Caki2 (cell line): Measurements from ENCODE around the gene WFDC2. TPM values are rescaled to one million over a fixed set of nuclear protein-coding genes. Genes with fewer than 3 reads are reported as not detected.

Source experiments
- DNase-seq: peaks from one replicate; pipeline ENCODE4 v3.0.0-alpha.2; 2015; ENCODE audit warnings: low read depth
- in situ Hi-C: cut with HindIII; loops from 2 replicates; pipeline ENCODE4 v1.10.0; 2016; ENCODE audit warnings: low sequenced_read_pairs, low pct_unique_long_range_greater_than_20kb, mixed read lengths
- total RNA-seq: library from RNA; depleted of rRNA; stranded (reverse); fragments of >200 nt; shearing (Covaris generic); gene quantifications from 2 replicates; pipeline ENCODE4 v1.2.3, GENCODE V29; 2014; ENCODE audit warnings: low replicate concordance; rRNA removed

WFDC2 gene
- total RNA-seq, 1 experiment from 2014 or later: not detected

GRCh38 chr20:45518282-45518681 lies 48.7 kb downstream of the WFDC2 start:
- DNase-seq: peak; percentile 44
- in situ Hi-C loops: no loop called here

GRCh38 chr20:45523821-45524220 lies 54.3 kb downstream of the WFDC2 start:
- no peak for DNase-seq
- in situ Hi-C loops: no loop called here

GRCh38 chr20:45527294-45527693 lies 57.7 kb downstream of the WFDC2 start:
- DNase-seq: no peak
- in situ Hi-C loops: no loop called here

Other genes starting within 250 kb of the WFDC2 start
- gene SEMG2, start 248.4 kb upstream of the WFDC2 start, total RNA-seq: not detected in 2 replicates
- gene SLPI, start 215.2 kb upstream of the WFDC2 start, total RNA-seq: 1.5 TPM in 1 of 2 replicates, not detected in the other
- not detected in 2 replicates for gene RBPJL, start 162.9 kb upstream of the WFDC2 start, total RNA-seq
- 0.10 and 2.1 TPM in 2 replicates for gene MATN4, start 161.5 kb upstream of the WFDC2 start, total RNA-seq
- gene SDC4, start 121.3 kb upstream of the WFDC2 start, total RNA-seq: 92.8 and 111 TPM in 2 replicates
- 59.1 and 84.9 TPM in 2 replicates for gene SYS1, start 106.6 kb upstream of the WFDC2 start, total RNA-seq
- not detected in 2 replicates for gene TP53TG5, start 91.4 kb upstream of the WFDC2 start, total RNA-seq
- gene DBNDD2, start 61.5 kb upstream of the WFDC2 start, total RNA-seq: 2.5 and 21.5 TPM in 2 replicates
- 66.4 and 89.4 TPM in 2 replicates for gene PIGT, start 53.6 kb upstream of the WFDC2 start, total RNA-seq
- gene SPINT3, start 45.9 kb downstream of the WFDC2 start, total RNA-seq: not detected in 2 replicates
- not detected in 2 replicates for gene WFDC6, start 69.7 kb downstream of the WFDC2 start, total RNA-seq
- not detected in 2 replicates for gene EPPIN, start 77.6 kb downstream of the WFDC2 start, total RNA-seq
- not detected in 2 replicates for gene WFDC8, start 109.5 kb downstream of the WFDC2 start, total RNA-seq
- not detected in 2 replicates for gene WFDC10A, start 160.0 kb downstream of the WFDC2 start, total RNA-seq
- gene WFDC9, start 161.5 kb downstream of the WFDC2 start, total RNA-seq: not detected in 2 replicates
- gene WFDC11, start 200.5 kb downstream of the WFDC2 start, total RNA-seq: not detected in 2 replicates
- not detected in 2 replicates for gene WFDC13, start 232.3 kb downstream of the WFDC2 start, total RNA-seq
- gene WFDC10B, start 235.3 kb downstream of the WFDC2 start, total RNA-seq: not detected in 2 replicates